ENCODE data around the gene TMEM245. TPM values are rescaled to one million over a fixed set of nuclear protein-coding genes. Genes with fewer than 3 reads are reported as not detected.

The TMEM245 gene
- total and polyA plus RNA-seq, 5 experiments from 2014 or later, result 16.3 to 72.4 (median 29.2) TPM

GRCh38 chr9:109097146-109097545 lies 22.6 kb downstream of the TMEM245 start:
- no peaks in the 10 kb centered on the region for H3K27me3 Mint-ChIP-seq
- peak in 2 of 10 donors; percentile 33 to 37 for DNase-seq
- ATAC-seq, result peak; percentile 50 to 59
- H3K27ac Mint-ChIP-seq, result peak overlapping the region; percentile 51 to 90 (median 80)
- peaks cover 11 to 31% (median 23%) of the 10 kb centered on the region in 3 donors for H3K36me3 Mint-ChIP-seq
- no peaks in the 10 kb centered on the region for H3K9me3 Mint-ChIP-seq
- peaks cover 38 to 93% (median 84%) of the 10 kb centered on the region in 4 donors for H3K4me1 Mint-ChIP-seq
- POLR2A ChIA-PET, result interaction anchor here (1.1 to 5.3 kb wide), 2 partner anchors 21 to 81 kb away, joined by 3 to 33 read pairs; partner anchors contain the start of gene TMEM245
- H3K4me3 Mint-ChIP-seq, result peak overlapping the region in 9 of 10 donors; percentile 19 to 74 (median 54)

- ATAC-seq, result peak in 1 of 2 donors; percentile 39
- Mint-ChIP-seq H3K9me3 (no peaks in the 10 kb centered on the region), H3K36me3 (peaks cover 15 to 47% (median 29%) of the 10 kb centered on the region in 3 donors), H3K27ac (peak overlapping the region in 9 of 10 donors; percentile 36 to 90 (median 78)), H3K4me1 (peaks cover 36 to 81% (median 71%) of the 10 kb centered on the region in 4 donors), H3K4me3 (peak overlapping the region in 7 of 10 donors; percentile 2 to 56 (median 45)), H3K27me3 (no peaks in the 10 kb centered on the region)
- POLR2A ChIA-PET, result interaction anchor here (5.3 kb wide), 1 partner anchor 23 kb away, joined by 33 read pairs; the partner anchor contains the start of gene TMEM245
- DNase-seq, result no peak
Observed at GRCh38 chr9:109095321-109095720, 24.4 kb downstream of the TMEM245 start.

- Mint-ChIP-seq H3K4me3 (peak overlapping the region in 6 of 10 donors; percentile 10 to 45 (median 30)), H3K9me3 (no peaks in the 10 kb centered on the region), H3K27me3 (no peaks in the 10 kb centered on the region), H3K36me3 (peaks cover 15 to 55% (median 26%) of the 10 kb centered on the region in 3 donors), H3K27ac (peak overlapping the region; percentile 5 to 89 (median 41)), H3K4me1 (peaks cover 36 to 71% (median 63%) of the 10 kb centered on the region in 4 donors)
- POLR2A ChIA-PET, result interaction anchor here (0.7 to 5.3 kb wide), 2 partner anchors 9 to 24 kb away, joined by 3 to 33 read pairs; partner anchors contain the start of gene TMEM245
- ATAC-seq (no peak), DNase-seq (no peak)
Observed at GRCh38 chr9:109094268-109094667, 25.5 kb downstream of the TMEM245 start.

DNA sequence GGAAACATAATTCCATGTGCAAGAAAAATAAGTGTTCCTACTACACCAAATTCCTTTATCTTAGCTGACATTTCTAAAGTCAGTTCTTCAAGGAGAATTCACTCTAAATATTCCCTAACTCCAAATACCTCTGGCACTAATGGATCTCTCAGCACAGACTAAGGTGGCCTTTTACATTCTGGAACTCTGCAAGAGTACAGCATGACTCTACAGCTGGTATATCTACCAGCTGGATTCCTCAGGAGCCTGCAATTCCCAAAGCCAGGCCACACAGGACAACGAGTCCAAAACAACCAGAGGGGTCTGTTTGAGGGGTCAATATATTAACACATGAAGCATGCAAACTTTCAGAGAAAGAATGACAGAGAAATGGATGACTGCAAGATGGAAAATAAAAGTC lies 27.2 kb downstream of the TMEM245 start:
- Mint-ChIP-seq H3K9me3 (no peaks in the 10 kb centered on the region), H3K4me1 (peaks cover 31 to 62% (median 46%) of the 10 kb centered on the region in 4 donors), H3K27me3 (no peaks in the 10 kb centered on the region), H3K27ac (peak overlapping the region in 3 of 10 donors; percentile 6 to 68 (median 51)), H3K36me3 (peaks cover 15 to 72% (median 31%) of the 10 kb centered on the region in 3 donors), H3K4me3 (no peak overlapping the region)
- ATAC-seq (no peak), DNase-seq (no peak)
- POLR2A ChIA-PET, result no interaction called here

- H3K27ac Mint-ChIP-seq, result peak overlapping the region in 3 of 10 donors; percentile 4 to 51 (median 43)
- H3K36me3 Mint-ChIP-seq, result peaks cover 15 to 76% (median 33%) of the 10 kb centered on the region in 3 donors
- H3K4me1 Mint-ChIP-seq, result peaks cover 29 to 60% (median 42%) of the 10 kb centered on the region in 4 donors
- DNase-seq (no peak), ATAC-seq (no peak)
- H3K4me3 Mint-ChIP-seq, result no peak overlapping the region
- H3K27me3 Mint-ChIP-seq, result no peaks in the 10 kb centered on the region
- POLR2A ChIA-PET, result interaction anchor here (0.5 to 1.3 kb wide), 2 partner anchors 23 to 27 kb away, joined by 4 read pairs; partner anchors contain the start of gene TMEM245
- H3K9me3 Mint-ChIP-seq, result no peaks in the 10 kb centered on the region
Observed at GRCh38 chr9:109092051-109092580, 27.6 kb downstream of the TMEM245 start.

DNA sequence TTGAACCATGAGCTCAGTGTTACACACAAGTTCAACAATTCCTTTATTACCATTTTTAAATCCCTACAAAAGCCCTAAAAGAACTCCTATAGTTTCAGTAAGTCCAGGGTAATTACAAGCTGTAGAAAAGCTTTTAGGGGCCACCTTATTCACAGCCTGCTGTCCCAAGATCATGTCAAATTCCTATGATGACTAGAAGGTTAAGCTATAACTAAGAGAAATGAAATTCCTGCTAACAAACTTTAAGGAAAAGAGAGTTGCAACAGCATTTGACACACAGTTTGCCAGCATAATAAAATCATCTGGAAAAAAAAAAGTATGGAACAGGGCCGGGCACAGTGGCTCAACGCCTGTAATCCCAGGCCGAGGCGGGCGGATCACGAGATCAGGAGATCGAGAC lies 31.5 kb downstream of the TMEM245 start:
- POLR2A ChIA-PET, result interaction anchor here (0.8 to 1.2 kb wide), 2 partner anchors 11 to 111 kb away, joined by 3 to 7 read pairs; no protein-coding TSS in a partner anchor
- no peak for ATAC-seq
- Mint-ChIP-seq H3K9me3 (no peaks in the 10 kb centered on the region), H3K4me1 (peaks cover 8 to 28% (median 12%) of the 10 kb centered on the region in 4 donors), H3K27ac (no peak overlapping the region), H3K36me3 (peaks cover 14 to 85% (median 36%) of the 10 kb centered on the region in 3 donors), H3K27me3 (no peaks in the 10 kb centered on the region), H3K4me3 (no peak overlapping the region)
- DNase-seq, result no peak

GRCh38 chr9:109087795-109088194 lies 32.0 kb downstream of the TMEM245 start:
- POLR2A ChIA-PET, result interaction anchor here (0.8 to 1.2 kb wide), 2 partner anchors 11 to 111 kb away, joined by 3 to 7 read pairs; no protein-coding TSS in a partner anchor
- Mint-ChIP-seq H3K4me3 (no peak overlapping the region), H3K4me1 (peaks cover 10 to 28% (median 13%) of the 10 kb centered on the region in 4 donors), H3K27me3 (no peaks in the 10 kb centered on the region), H3K36me3 (peaks cover 9 to 85% (median 31%) of the 10 kb centered on the region in 3 donors), H3K9me3 (no peaks in the 10 kb centered on the region), H3K27ac (no peak overlapping the region)
- ATAC-seq (no peak), DNase-seq (no peak)

DNA sequence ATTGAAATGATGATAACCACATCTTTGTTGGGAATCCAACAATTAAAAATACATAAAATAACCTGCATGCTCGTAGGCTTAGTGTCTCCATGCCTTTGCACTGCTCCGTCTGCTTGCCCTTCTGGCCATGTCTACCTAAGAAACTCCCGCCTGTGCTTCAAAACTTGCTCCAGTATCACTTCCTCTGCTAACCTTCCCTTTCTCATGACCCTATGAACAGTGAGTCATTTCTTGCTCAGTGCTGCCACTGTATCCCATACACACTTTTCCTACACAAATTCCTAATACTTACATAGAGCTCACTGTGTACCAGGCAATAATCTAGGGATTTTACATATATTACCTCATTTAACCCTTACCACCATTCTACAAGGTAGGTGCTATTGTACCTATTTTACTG lies 33.5 kb downstream of the TMEM245 start:
- peaks cover 7 to 21% (median 11%) of the 10 kb centered on the region in 4 donors for H3K4me1 Mint-ChIP-seq
- H3K4me3 Mint-ChIP-seq, result no peak overlapping the region
- H3K9me3 Mint-ChIP-seq, result no peaks in the 10 kb centered on the region
- no peaks in the 10 kb centered on the region for H3K27me3 Mint-ChIP-seq
- H3K36me3 Mint-ChIP-seq, result peaks cover 0 to 82% (median 21%) of the 10 kb centered on the region in 3 donors
- peak overlapping the region in 1 of 10 donors; percentile 3 for H3K27ac Mint-ChIP-seq
- ATAC-seq (no peak), DNase-seq (no peak)
- POLR2A ChIA-PET, result no interaction called here

DNA sequence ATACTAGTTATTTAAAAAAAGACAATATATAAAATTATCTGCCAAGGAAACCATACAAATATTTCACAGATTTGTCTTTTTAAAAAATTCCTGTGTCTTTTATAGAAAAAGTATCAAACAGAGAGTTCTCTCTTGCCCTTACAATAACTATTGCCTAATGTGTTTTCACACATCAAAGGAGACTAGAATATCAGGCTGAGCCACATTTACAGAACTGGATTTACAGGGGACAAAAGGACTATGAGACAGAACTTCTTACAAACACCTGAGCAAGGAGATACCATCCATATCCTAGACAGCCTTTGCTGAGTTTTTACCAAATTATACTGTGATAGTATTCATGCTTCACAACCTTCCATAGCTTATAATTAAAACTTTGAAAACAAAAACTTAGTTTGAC lies 34.2 kb downstream of the TMEM245 start:
- peaks cover 0 to 80% (median 21%) of the 10 kb centered on the region in 3 donors for H3K36me3 Mint-ChIP-seq
- ATAC-seq (no peak), DNase-seq (no peak)
- POLR2A ChIA-PET, result no interaction called here
- no peaks in the 10 kb centered on the region for H3K27me3 Mint-ChIP-seq
- no peaks in the 10 kb centered on the region for H3K9me3 Mint-ChIP-seq
- no peak overlapping the region for H3K4me3 Mint-ChIP-seq
- H3K27ac Mint-ChIP-seq, result no peak overlapping the region
- peaks cover 6 to 21% (median 10%) of the 10 kb centered on the region in 4 donors for H3K4me1 Mint-ChIP-seq

- DNase-seq (no peak), ATAC-seq (no peak)
- peaks cover under 1 to 83% (median 35%) of the 10 kb centered on the region in 3 donors for H3K36me3 Mint-ChIP-seq
- peaks cover 6 to 21% (median 10%) of the 10 kb centered on the region in 4 donors for H3K4me1 Mint-ChIP-seq
- H3K4me3 Mint-ChIP-seq, result no peak overlapping the region
- H3K9me3 Mint-ChIP-seq, result no peaks in the 10 kb centered on the region
- POLR2A ChIA-PET, result interaction anchor here (0.6 kb wide), 1 partner anchor 45 kb away, joined by 3 read pairs; no protein-coding TSS in a partner anchor
- no peaks in the 10 kb centered on the region for H3K27me3 Mint-ChIP-seq
- H3K27ac Mint-ChIP-seq, result peak overlapping the region in 1 of 10 donors; percentile 66
Observed at GRCh38 chr9:109083813-109084405, 35.8 kb downstream of the TMEM245 start.

DNA sequence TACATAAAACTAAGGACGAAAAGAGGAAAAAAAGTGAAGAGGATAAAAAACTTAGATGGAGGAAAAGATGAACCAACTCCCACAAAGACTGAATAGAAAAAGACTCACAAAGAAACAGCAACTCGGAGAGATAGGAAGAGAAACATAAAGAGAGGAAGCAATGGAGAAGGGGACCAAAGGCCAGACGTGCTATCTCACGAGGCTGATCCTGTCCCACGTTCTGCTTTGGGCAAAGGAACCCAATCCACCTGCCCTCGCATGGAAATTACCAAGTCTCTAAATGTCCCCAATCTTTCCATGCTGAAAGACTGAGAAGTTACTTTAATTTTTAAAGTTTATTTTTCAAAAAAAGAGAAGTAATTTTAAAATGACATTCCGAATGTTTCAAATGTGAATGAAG lies 36.6 kb downstream of the TMEM245 start:
- Mint-ChIP-seq H3K27me3 (no peaks in the 10 kb centered on the region), H3K4me1 (peaks cover 6 to 19% (median 10%) of the 10 kb centered on the region in 4 donors), H3K27ac (peak overlapping the region in 3 of 10 donors; percentile 1 to 60 (median 56)), H3K4me3 (no peak overlapping the region), H3K36me3 (peaks cover 4 to 83% (median 38%) of the 10 kb centered on the region in 3 donors), H3K9me3 (no peaks in the 10 kb centered on the region)
- POLR2A ChIA-PET, result interaction anchor here (0.6 kb wide), 1 partner anchor 44 kb away, joined by 3 read pairs; no protein-coding TSS in a partner anchor
- no peak for ATAC-seq
- DNase-seq, result no peak

- no peak for ATAC-seq
- H3K27me3 Mint-ChIP-seq, result no peaks in the 10 kb centered on the region
- H3K36me3 Mint-ChIP-seq, result peaks cover 4 to 84% (median 42%) of the 10 kb centered on the region in 3 donors
- H3K4me1 Mint-ChIP-seq, result peaks cover 6 to 13% (median 10%) of the 10 kb centered on the region in 4 donors
- no peak for DNase-seq
- H3K27ac Mint-ChIP-seq, result no peak overlapping the region
- POLR2A ChIA-PET, result no interaction called here
- H3K9me3 Mint-ChIP-seq, result no peaks in the 10 kb centered on the region
- H3K4me3 Mint-ChIP-seq, result no peak overlapping the region
Observed at GRCh38 chr9:109082091-109082620, 37.6 kb downstream of the TMEM245 start.

All from naive thymus-derived CD8-positive, alpha-beta T cell (primary cell).